Activated CD4-positive, alpha-beta memory T cell treated with anti-CD3 and anti-CD28 coated beads for 36 hours (primary cell): ENCODE data around the gene MAOB. TPM values are rescaled to one million over a fixed set of nuclear protein-coding genes. Genes with fewer than 3 reads are reported as not detected.

ENCODE experiments used
- CTCF ChIA-PET: fragments of 350-600 bp; sonication (Branson Sonifier 250); formaldehyde crosslinking; loops from one replicate; lab custom pipeline; 2021; ENCODE audit warnings: antibody characterized with exemption, inconsistent platforms; lab: Charles Lee
- POLR2A ChIA-PET: fragments of 350-600 bp; sonication (Branson Sonifier 250); formaldehyde crosslinking; loops from one replicate; lab custom pipeline; 2021; ENCODE audit warnings: antibody characterized with exemption; lab: Charles Lee
- DNase-seq: peaks from one replicate; pipeline ENCODE4 v3.0.0-alpha.2; 2020
- H3K27ac Mint-ChIP-seq: one replicate; pipeline ENCODE4 v1.8.0; 2021; ENCODE audit warnings: mixed read lengths
- H3K27me3 Mint-ChIP-seq: one replicate; pipeline ENCODE4 v1.8.0; 2021; ENCODE audit warnings: mixed read lengths
- H3K36me3 Mint-ChIP-seq: one replicate; pipeline ENCODE4 v1.8.0; 2021; ENCODE audit warnings: mixed read lengths
- H3K4me1 Mint-ChIP-seq: one replicate; pipeline ENCODE4 v1.8.0; 2021; ENCODE audit warnings: low read depth, mixed read lengths
- H3K4me3 Mint-ChIP-seq: one replicate; pipeline ENCODE4 v1.8.0; 2021; ENCODE audit warnings: mild to moderate bottlenecking, mixed read lengths
- H3K9me3 Mint-ChIP-seq: one replicate; pipeline ENCODE4 v1.8.0; 2021; ENCODE audit warnings: mixed read lengths
- intact Hi-C: fragments of 100-400 bp; cut with micrococcal nuclease; formaldehyde crosslinking; loops from one replicate; pipeline ENCODE4 v1.15.1; 2023
- total RNA-seq, 2 experiments: library from RNA; stranded (reverse); gene quantifications; one replicate each; pipeline ENCODE4 v1.2.3, GENCODE V29; 2021

Gene MAOB
- total RNA-seq, 2 experiments from 2014 or later = 0.19 to 0.27 TPM

- ChIA-PET CTCF (no interaction called here), POLR2A (no interaction called here)
- no peak for DNase-seq
- intact Hi-C loops = no loop called here
- Mint-ChIP-seq H3K36me3 (no peaks in the 10 kb centered on the region), H3K27me3 (peaks cover 16% of the 10 kb centered on the region), H3K4me3 (no peak overlapping the region), H3K4me1 (peaks cover 2% of the 10 kb centered on the region), H3K27ac (no peak overlapping the region), H3K9me3 (no peaks in the 10 kb centered on the region)
These were observed 3.2 kb downstream of the MAOB start for GRCh38 chrX:43878906-43879526.

GRCh38 chrX:43876680-43877079, 5.6 kb downstream of the MAOB start:
- intact Hi-C loops = no loop called here
- Mint-ChIP-seq H3K27ac (no peak overlapping the region), H3K27me3 (peaks cover 12% of the 10 kb centered on the region), H3K4me1 (no peaks in the 10 kb centered on the region), H3K36me3 (no peaks in the 10 kb centered on the region), H3K4me3 (no peak overlapping the region), H3K9me3 (peaks cover 3% of the 10 kb centered on the region)
- DNase-seq = no peak
- POLR2A ChIA-PET = no interaction called here
- CTCF ChIA-PET = interaction anchor here (0.8 kb wide), 1 partner anchor 62 kb away, joined by 3 read pairs; no protein-coding TSS in a partner anchor

GRCh38 chrX:43870758-43871419, 11.4 kb downstream of the MAOB start:
- ChIA-PET POLR2A (no interaction called here), CTCF (no interaction called here)
- DNase-seq = no peak
- Mint-ChIP-seq H3K9me3 (peaks cover 3% of the 10 kb centered on the region), H3K4me3 (no peak overlapping the region), H3K4me1 (no peaks in the 10 kb centered on the region), H3K36me3 (no peaks in the 10 kb centered on the region), H3K27me3 (peaks cover 5% of the 10 kb centered on the region), H3K27ac (no peak overlapping the region)
- intact Hi-C loops = no loop called here

- DNase-seq = no peak
- Mint-ChIP-seq H3K27me3 (peaks cover 5% of the 10 kb centered on the region), H3K4me3 (no peak overlapping the region), H3K36me3 (no peaks in the 10 kb centered on the region), H3K4me1 (no peaks in the 10 kb centered on the region), H3K9me3 (peaks cover 3% of the 10 kb centered on the region), H3K27ac (no peak overlapping the region)
- ChIA-PET CTCF (no interaction called here), POLR2A (no interaction called here)
- intact Hi-C loops = no loop called here
These were observed 12.2 kb downstream of the MAOB start for GRCh38 chrX:43870011-43870410.

GRCh38 chrX:43868791-43869190, 13.5 kb downstream of the MAOB start:
- ChIA-PET POLR2A (no interaction called here), CTCF (no interaction called here)
- peaks cover 3% of the 10 kb centered on the region for H3K9me3 Mint-ChIP-seq
- intact Hi-C loops = no loop called here
- no peaks in the 10 kb centered on the region for H3K36me3 Mint-ChIP-seq
- DNase-seq = no peak
- H3K27ac Mint-ChIP-seq = no peak overlapping the region
- peaks cover 5% of the 10 kb centered on the region for H3K27me3 Mint-ChIP-seq
- no peaks in the 10 kb centered on the region for H3K4me1 Mint-ChIP-seq
- no peak overlapping the region for H3K4me3 Mint-ChIP-seq

GRCh38 chrX:43866423-43866822, 15.8 kb downstream of the MAOB start:
- DNase-seq = no peak
- Mint-ChIP-seq H3K4me3 (no peak overlapping the region), H3K27ac (no peak overlapping the region), H3K4me1 (no peaks in the 10 kb centered on the region), H3K27me3 (peaks cover 5% of the 10 kb centered on the region), H3K36me3 (no peaks in the 10 kb centered on the region), H3K9me3 (no peaks in the 10 kb centered on the region)
- ChIA-PET POLR2A (no interaction called here), CTCF (no interaction called here)
- intact Hi-C loops = no loop called here

- no peaks in the 10 kb centered on the region for H3K36me3 Mint-ChIP-seq
- no peak overlapping the region for H3K4me3 Mint-ChIP-seq
- ChIA-PET CTCF (no interaction called here), POLR2A (no interaction called here)
- intact Hi-C loops = no loop called here
- no peaks in the 10 kb centered on the region for H3K4me1 Mint-ChIP-seq
- H3K9me3 Mint-ChIP-seq = no peaks in the 10 kb centered on the region
- DNase-seq = no peak
- peaks cover 5% of the 10 kb centered on the region for H3K27me3 Mint-ChIP-seq
- H3K27ac Mint-ChIP-seq = no peak overlapping the region
These were observed 16.5 kb downstream of the MAOB start for GRCh38 chrX:43865791-43866190.

- Mint-ChIP-seq H3K9me3 (no peaks in the 10 kb centered on the region), H3K4me3 (no peak overlapping the region), H3K27ac (no peak overlapping the region), H3K4me1 (no peaks in the 10 kb centered on the region), H3K27me3 (peaks cover 3% of the 10 kb centered on the region), H3K36me3 (no peaks in the 10 kb centered on the region)
- no peak for DNase-seq
- POLR2A ChIA-PET = no interaction called here
- CTCF ChIA-PET = no interaction called here
- intact Hi-C loops = no loop called here
These were observed 19.8 kb downstream of the MAOB start for GRCh38 chrX:43862434-43862833.

- H3K27ac Mint-ChIP-seq = no peak overlapping the region
- ChIA-PET CTCF (no interaction called here), POLR2A (no interaction called here)
- no peak overlapping the region for H3K4me3 Mint-ChIP-seq
- no peaks in the 10 kb centered on the region for H3K4me1 Mint-ChIP-seq
- no peaks in the 10 kb centered on the region for H3K36me3 Mint-ChIP-seq
- H3K27me3 Mint-ChIP-seq = peaks cover 2% of the 10 kb centered on the region
- DNase-seq = no peak
- intact Hi-C loops = no loop called here
- H3K9me3 Mint-ChIP-seq = no peaks in the 10 kb centered on the region
These were observed 20.5 kb downstream of the MAOB start for GRCh38 chrX:43861750-43862149.

- intact Hi-C loops = no loop called here
- POLR2A ChIA-PET = no interaction called here
- Mint-ChIP-seq H3K4me3 (no peak overlapping the region), H3K27me3 (no peaks in the 10 kb centered on the region), H3K27ac (no peak overlapping the region), H3K4me1 (no peaks in the 10 kb centered on the region), H3K36me3 (no peaks in the 10 kb centered on the region), H3K9me3 (no peaks in the 10 kb centered on the region)
- CTCF ChIA-PET = no interaction called here
- DNase-seq = no peak
These were observed 21.4 kb downstream of the MAOB start for GRCh38 chrX:43860646-43861370.

GRCh38 chrX:43853225-43853828, 28.9 kb downstream of the MAOB start:
- Mint-ChIP-seq H3K27ac (no peak overlapping the region), H3K36me3 (no peaks in the 10 kb centered on the region), H3K4me1 (no peaks in the 10 kb centered on the region), H3K4me3 (no peak overlapping the region), H3K9me3 (no peaks in the 10 kb centered on the region), H3K27me3 (no peaks in the 10 kb centered on the region)
- intact Hi-C loops = no loop called here
- no peak for DNase-seq
- POLR2A ChIA-PET = no interaction called here
- CTCF ChIA-PET = no interaction called here

- Mint-ChIP-seq H3K4me3 (no peak overlapping the region), H3K36me3 (no peaks in the 10 kb centered on the region), H3K27ac (no peak overlapping the region), H3K27me3 (no peaks in the 10 kb centered on the region), H3K4me1 (no peaks in the 10 kb centered on the region), H3K9me3 (no peaks in the 10 kb centered on the region)
- CTCF ChIA-PET = no interaction called here
- POLR2A ChIA-PET = no interaction called here
- intact Hi-C loops = no loop called here
- DNase-seq = no peak
These were observed 31.6 kb downstream of the MAOB start for GRCh38 chrX:43850629-43851028.
